Embryonic facial prominence (tissue), 1 donor: Measurements from ENCODE around the gene SUSD3.

ENCODE experiments used
- DNase-seq: peaks from one replicate; pipeline ENCODE4 v3.0.0-alpha.2; 2016; ENCODE audit errors: extremely low spot score

Gene SUSD3

DNA sequence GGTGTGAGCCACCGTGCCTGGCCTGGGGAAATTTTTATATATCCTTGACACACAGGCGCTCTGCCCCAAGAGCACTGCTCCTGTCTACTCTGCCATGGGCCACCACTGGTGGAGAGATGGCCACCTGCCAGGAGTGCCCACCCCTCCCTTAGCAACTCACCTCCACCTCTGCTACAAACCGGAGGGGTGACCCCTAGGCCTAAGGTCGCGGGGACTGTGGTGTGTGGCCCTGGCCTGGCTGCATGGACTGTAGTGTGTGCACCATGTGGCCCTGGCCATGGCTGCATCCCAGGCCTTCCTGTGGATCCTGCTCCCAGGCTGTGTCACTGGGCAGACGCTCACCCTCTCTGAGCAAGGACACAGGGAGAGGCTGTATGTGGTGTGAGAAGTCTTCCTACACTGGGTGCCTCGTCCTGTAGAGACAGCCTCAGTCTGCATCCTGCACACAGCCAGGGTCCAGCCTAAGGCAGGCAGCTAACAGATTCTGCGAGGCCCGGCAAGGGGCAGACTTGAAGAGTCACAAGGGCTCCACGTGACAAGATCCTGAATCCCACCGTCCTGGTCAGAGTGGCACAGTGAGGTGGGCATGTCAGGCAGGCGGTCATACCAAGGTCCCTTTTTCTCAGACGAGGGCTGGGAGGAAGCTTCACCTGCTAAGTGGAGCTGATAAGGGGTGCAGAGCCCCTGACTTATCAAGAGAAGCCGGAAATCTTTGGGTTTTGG is 65.2 kb downstream of the SUSD3 start:
- no peak for DNase-seq

DNA sequence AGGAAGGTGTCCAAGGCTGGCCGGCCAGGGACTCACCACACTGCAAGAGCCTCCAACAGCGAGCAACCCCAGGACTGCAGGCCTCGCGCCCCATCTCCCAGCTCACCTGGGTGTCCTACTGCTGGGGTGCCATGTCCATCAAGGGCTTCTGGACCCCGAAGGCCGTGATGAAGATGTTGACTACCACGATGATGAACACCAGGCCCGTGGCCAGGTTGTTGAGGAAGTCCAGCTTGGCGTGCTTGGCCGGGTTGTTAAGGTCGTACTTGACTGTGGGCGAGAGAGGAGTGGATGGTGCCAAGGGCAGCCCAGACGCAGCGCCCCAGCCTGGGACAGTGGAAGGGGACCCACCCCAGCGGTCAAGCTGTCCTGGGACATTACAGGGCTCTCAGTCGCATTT is 66.3 kb downstream of the SUSD3 start:
- no peak for DNase-seq

DNA sequence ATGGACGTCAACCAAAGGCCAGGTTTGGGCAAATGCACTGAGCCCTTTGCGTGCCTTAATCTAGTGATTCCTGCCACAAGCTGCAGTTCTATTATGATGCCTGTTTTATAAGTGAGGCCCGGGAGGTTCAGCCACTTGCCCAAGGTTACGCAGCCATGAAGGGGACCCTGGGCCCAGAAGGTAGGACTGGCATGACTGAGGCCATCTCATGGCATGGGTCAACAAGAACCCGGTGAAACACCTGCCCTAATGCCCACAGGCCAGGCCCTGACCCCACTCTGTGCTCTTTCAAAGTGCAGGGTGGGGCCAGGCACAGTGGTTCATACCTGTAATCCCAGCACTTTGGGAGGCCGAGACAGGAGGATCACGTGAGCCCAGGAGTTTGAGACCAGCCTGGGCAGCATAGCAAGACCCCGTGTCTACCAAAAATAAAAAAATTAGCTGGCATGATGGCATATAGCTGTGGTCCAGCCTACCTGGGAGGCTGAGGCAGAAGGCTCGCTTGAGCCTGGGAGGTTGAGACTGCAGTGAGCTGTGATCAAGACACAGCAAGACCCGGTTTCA is 66.9 kb downstream of the SUSD3 start:
- no peak for DNase-seq

DNA sequence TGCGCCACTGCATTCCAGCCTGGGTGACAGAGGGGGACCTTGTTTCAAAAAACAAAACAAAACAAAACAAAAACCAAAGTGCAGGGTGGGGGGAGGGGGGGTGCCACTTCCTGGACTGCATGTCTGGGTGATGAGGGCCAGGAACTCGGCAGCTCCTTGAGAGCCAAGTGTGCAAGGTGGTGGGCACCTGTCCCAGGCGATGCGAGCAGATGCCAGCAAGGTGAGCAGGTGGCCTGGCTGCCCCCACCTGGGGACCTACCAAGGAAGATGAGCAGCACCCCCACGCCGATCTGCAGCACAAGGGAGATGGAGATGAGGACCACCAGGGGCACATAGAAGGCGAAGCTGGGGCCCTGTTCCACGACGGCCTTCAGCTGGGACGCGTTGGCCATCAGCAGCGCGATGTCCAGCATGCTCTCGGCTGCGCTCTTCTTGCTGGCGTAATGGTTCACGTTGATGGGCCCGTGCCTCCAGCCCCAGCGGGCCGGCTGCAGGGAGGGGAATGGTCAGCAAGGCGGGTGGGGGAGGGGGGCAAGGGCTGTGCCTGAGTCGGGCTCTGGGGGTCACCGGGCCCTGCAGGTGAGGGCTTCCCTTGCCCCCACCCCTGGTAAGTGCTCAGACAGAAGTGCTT is 67.8 kb downstream of the SUSD3 start:
- no peak for DNase-seq

DNA sequence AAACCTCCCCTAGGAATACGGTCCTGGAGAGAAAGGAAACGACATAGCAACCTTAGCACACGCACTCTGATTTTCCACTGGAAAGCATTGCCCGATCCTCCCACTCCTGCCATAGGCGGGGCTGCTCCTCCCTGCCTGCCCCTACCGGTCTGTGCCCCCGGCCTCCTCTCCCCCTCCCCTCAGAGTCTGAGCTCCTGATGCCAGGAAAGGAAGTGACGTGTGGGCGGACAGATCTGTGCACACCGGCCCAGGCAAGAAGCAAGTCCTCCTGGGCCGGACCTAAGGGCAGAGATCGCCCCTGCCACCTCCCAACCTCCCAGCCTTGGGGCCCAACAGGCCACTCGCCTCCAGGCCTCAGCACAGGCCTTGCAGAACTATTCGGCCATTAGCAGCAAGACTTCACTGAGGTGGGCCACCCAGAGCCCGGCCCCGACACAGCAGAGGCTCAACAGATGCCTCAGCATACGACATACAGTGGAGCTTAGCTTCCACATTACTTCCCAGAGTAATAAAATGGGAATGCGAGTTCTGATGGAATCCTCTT is 68.4 kb downstream of the SUSD3 start:
- peak; percentile 65 for DNase-seq

DNA sequence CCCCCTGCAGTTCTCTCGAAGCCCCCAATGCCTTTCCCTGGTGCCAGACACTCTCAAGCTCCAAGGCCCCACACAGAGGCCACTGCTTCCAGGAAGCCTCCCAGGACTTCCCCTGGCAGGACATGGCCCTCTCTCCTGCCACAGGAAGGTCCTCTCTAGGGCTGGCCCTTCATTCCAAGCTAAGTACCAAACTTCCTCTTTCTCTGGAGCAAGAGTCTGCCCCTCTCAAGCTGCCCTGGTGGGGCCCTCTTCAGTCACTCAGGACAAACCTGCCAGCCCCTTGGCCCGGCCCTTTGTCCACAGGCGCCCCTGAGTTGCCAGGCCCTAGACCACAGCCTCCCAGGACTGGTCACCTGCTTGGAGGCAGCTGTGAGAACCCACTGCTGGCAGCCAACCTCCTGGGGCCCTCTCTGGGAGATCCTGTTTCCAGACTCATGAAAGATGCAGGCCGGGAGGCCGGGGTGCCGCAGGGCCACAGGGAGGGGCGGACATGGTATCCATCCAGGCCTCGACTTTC is 69.0 kb downstream of the SUSD3 start:
- DNase-seq, result no peak

DNA sequence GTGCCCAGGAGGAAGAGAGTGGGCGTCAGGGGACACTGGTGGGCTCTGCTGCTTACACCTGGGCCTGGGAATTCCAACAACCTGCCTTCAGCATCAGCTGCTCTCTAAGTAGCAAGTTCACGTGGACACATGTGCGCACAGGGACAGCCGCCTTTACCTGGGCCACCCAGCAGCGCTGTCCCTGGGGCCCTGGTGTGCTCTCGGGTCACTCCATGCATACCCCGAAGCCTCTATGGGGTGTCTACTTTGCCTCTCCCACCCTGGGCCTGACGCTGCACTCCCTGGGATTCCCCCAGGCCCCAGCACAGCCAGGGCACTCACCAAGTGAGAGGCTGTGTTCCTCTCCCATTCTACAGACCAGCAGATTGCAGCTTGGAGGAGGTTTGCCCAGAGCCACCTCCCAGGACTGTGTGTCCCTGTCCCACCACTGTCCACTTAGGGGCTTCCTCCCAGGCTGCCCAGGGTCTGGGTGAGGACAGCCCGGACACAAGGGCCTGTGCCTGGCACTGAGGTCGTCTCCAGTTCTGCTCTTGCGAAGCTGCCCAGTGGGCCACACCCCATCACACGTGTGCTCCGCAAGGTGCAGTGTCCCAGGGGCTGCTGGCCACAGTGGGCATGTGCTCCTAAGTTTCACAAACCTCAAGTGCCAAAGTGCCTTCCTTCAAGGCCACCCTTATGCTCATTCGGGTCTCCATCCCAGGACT is 69.7 kb downstream of the SUSD3 start:
- no peak for DNase-seq

DNA sequence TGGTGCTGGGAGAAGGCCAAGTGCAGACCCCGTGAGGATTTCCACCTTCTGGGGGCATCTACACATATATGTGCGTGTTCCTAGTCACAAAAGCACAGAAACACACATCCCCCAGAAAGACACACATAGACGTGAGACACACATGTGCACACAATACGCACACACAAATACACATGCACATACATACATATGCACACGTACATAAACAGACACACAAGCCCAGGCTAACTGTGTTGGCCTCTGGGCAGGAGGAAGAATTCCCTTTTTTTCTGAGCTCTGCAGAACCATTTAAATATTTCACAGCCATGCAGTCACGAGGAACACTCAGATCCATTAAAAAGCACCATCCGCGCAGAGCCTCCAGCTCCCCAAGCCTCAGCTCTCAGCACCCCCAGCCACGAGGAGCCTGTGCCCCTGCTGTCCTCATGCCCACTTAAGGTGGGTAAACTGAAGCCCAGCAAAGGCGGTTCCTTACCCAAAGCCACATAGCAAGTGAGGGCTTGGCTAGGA is 70.3 kb downstream of the SUSD3 start:
- DNase-seq, result no peak

DNA sequence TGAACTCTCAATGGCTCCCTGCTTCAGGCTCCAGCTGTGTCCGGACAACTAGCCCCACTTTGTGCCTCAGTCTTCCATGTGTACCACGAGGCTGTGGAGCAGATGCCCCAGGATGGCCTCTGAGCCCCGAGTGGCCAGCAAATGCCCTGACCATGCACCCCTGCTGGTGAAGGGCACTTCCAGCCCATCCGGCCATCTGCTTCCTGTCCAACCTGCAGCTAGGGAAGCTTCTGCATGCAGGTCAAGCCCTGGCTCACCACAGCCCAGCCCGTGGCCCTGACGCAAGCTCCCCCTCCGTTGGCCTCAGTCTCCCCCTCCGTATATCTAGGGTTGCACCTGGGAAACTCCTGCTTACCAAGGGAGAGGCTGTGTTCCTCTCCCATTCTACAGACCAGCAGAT is 70.8 kb downstream of the SUSD3 start:
- no peak for DNase-seq

DNA sequence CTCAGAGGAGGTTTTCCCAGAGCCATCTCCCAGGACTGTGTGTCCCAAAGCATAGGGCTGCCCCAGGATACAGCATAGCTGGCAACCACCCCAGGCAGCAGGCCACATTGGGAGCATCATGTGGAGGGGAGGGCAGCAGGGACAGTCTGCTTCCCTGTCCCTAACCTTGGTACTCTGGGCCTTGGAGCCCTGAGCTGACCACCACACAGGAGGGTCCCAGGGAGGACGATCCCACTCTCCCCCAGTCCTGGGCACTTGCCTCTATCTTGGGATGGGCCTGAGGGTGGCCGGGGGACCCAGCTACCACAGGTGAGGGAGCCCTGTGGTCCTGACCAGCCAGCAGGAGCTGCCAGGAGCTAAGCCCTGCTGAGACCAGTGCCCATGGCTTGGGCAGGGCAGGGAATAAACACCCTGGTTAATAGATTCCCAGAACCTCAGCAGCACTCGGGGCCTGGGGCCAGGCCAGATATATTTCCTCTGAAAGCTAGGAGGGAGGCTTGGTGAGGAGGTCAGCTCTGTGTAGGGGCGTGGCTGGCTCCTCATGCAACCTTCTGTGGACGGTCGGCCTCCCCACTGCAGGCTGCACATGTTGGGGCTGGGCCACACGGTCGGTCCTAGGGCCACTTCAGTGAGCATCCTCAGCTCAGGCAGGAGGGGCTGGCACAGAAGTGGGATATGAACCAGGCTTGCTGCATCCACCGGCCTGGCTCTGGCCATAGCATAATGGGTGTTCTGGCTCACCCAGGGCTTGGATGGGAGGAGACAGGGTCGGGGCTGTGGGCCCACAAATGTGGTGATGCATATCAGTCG is 71.4 kb downstream of the SUSD3 start:
- DNase-seq, result no peak

DNA sequence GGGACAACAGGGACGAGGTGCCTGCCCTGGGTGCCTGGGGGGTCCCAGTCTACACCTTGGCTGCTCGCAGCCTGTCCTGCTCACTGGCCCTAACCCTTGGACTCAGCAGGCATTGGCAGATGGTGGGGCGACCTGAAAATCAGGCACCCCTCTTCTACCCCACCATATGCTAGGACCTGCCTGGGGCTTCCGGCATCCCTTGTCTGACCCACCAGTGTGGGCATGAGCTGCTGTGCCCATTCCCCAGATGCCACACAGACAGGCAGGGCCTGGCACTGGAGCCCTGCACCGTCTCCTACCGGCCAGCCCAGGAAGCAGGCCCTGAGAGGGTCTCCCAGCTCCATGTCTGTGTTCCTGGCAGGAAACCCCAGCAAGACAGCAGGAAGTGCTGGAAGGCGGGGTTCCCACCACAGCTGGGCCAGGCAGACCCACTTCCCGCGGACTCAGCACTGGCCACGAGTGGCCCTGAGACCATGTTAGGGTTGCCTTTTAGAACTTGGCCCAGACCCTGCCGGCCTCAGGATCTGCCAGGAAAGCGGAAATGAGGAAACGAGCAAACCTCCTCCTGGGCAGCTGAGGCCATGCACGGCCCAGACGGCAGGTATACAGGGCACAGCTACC is 72.5 kb downstream of the SUSD3 start:
- DNase-seq, result no peak

DNA sequence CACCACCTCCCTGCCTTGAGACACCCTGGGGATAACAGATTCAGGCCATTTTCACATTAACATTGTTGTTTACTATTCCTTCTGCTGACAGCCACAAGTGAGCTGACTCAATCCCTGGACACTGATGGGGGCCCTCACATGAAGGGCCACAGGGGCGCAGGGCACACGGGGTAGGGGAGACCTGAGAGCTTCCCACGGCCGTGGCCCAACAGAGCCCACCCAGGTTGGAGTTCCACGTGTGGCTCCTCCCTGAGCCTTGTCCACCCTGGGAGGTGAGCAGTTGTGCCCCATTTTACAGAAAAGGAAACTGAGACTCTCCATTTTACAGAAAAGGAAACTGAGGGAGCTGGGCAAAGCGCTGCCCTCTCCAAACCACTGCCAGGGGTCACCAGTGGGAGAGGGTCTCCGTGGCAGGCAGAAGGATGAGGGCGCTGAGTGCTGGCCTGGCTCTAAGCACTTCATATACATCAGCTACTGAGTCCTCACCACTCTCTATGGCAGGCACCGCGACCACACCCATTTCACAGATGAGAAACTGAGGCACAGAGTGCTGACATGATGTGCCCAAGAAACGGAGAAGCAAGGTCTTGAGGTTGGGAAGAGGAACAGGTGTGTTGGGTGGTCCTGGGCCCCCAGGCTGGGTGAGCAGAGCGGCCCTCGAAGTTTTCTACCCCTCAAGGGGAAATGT is 73.2 kb downstream of the SUSD3 start:
- DNase-seq, result no peak

DNA sequence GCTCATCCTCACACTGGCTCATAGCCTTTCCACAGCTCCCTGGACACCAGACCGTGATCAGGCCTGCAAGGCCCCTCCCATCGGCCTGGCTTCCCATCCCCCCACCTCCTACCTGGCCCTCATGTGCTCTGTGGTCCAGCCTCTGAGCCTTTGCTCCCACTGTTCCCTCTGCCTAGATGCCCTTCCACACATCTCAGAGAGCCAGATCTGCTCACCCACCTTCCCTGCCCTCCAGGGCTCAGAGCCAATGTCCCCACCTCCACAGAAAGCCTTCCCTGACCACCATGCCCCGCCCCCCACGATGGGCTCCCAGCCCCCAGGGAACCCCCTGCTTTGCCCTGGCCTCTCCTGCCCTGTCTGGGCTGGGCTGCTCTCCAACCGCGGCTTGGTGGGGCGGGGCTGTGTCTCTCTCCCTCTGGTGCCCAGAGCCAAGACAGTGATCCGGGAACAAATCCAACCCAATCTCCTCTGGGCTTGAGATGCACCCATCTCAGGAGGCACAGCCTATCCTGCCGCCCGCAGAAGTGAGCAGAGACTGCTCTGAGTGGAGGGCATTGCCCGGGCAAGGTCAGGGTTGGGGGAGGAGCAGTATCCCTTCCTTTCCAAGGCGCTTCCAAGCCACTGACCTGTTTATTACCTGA is 73.9 kb downstream of the SUSD3 start:
- no peak for DNase-seq

DNA sequence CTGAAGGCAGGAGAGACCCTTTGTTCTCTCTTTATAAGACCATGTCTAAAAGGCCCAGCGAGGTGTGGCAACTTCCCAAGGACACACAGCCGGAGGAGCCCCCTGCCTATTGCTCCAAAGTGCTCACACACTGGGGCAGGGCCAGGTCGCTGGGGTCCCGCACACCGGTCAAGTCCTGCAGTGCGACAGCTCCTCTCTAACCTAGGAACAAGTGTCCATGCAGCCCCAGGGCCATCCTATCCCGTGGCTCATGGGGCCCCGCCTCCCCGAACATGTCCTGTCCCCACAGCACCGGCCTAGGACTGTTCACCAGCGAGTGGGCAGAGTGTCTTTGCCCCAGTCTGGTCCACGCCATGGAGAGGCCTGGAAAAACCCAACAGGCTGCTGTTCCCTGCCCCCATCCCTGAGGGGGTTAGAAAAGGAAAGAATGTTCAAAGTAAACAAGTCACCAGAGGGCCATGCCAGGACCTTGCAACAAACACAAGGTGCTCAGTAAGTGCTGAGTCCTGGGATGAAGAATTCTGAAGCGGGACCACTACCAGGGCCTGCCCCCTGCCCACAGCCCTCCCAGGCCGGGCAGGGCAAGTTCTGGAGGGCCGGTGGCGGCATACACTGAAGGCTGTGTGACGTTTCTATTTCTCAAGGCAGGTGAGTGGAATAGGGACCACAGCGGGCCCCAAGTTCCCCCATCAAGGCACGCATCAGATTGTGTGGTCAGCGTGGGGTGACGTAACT is 74.6 kb downstream of the SUSD3 start:
- no peak for DNase-seq

DNA sequence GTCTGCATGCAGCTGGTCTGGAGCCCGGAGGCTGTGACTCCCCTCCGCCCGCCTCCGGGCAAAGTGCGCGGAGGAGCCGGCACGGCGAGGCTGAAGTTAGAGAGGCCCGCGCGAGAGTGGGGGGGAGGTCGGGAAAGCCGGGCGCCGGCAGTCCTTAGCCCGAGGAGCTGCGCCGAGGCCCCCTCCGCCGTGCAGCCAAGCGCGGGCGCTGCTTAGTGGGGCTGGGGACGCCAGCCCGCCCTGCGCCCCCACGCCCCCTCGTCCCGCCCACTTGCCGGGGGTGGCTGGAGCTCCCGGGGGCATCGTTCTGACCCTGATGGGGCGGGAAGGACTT is 75.1 kb downstream of the SUSD3 start:
- DNase-seq, result no peak

DNA sequence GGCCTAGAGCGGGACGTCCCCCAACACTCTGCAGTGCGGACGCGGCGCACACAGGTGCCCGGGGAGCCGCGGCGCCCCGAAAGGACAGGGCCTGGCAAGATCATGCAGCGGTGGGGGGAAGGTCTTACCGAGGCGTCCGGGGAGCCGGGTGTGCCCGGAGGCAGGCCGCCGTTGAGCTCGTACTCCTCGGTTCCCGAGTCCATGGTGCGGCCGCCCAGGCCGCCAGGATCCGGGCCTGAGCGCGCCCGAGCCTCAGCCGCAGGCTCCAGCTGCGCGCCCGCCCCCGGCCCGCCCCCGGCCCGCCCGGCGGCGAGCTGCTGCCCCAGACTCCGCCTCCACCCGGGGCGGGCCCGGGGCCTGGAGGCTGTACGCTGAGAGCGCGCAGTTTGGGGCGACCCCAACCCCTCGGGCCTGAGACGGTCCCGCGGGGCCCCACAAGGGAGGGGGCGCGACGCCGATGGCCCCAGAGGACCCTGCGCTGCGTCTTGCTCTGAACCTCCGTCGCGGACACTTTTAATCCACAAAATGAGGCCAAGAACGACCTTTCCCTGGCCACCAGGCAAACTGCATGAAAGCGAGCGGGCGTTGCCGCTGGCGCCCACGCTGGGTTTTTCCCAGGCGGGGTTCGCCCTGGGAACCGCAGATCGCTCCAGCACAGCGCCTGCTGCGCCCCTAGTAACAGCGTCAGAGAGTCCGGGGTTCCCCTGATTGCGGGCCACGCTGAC is 75.7 kb downstream of the SUSD3 start, which contains the start of gene NINJ1:
NINJ1 (minus strand) TSS at position 237 of the 725 bp plus-strand sequence; CDS start at position 203, 34 bp downstream.
- DNase-seq, result no peak
